Measurements from ENCODE around the gene AASDH. TPM values are rescaled to one million over a fixed set of nuclear protein-coding genes. Genes with fewer than 3 reads are reported as not detected.

Gene AASDH, protein sequence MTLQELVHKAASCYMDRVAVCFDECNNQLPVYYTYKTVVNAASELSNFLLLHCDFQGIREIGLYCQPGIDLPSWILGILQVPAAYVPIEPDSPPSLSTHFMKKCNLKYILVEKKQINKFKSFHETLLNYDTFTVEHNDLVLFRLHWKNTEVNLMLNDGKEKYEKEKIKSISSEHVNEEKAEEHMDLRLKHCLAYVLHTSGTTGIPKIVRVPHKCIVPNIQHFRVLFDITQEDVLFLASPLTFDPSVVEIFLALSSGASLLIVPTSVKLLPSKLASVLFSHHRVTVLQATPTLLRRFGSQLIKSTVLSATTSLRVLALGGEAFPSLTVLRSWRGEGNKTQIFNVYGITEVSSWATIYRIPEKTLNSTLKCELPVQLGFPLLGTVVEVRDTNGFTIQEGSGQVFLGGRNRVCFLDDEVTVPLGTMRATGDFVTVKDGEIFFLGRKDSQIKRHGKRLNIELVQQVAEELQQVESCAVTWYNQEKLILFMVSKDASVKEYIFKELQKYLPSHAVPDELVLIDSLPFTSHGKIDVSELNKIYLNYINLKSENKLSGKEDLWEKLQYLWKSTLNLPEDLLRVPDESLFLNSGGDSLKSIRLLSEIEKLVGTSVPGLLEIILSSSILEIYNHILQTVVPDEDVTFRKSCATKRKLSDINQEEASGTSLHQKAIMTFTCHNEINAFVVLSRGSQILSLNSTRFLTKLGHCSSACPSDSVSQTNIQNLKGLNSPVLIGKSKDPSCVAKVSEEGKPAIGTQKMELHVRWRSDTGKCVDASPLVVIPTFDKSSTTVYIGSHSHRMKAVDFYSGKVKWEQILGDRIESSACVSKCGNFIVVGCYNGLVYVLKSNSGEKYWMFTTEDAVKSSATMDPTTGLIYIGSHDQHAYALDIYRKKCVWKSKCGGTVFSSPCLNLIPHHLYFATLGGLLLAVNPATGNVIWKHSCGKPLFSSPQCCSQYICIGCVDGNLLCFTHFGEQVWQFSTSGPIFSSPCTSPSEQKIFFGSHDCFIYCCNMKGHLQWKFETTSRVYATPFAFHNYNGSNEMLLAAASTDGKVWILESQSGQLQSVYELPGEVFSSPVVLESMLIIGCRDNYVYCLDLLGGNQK
- total RNA-seq, result 16.6 and 21.2 TPM in 2 replicates

DNA sequence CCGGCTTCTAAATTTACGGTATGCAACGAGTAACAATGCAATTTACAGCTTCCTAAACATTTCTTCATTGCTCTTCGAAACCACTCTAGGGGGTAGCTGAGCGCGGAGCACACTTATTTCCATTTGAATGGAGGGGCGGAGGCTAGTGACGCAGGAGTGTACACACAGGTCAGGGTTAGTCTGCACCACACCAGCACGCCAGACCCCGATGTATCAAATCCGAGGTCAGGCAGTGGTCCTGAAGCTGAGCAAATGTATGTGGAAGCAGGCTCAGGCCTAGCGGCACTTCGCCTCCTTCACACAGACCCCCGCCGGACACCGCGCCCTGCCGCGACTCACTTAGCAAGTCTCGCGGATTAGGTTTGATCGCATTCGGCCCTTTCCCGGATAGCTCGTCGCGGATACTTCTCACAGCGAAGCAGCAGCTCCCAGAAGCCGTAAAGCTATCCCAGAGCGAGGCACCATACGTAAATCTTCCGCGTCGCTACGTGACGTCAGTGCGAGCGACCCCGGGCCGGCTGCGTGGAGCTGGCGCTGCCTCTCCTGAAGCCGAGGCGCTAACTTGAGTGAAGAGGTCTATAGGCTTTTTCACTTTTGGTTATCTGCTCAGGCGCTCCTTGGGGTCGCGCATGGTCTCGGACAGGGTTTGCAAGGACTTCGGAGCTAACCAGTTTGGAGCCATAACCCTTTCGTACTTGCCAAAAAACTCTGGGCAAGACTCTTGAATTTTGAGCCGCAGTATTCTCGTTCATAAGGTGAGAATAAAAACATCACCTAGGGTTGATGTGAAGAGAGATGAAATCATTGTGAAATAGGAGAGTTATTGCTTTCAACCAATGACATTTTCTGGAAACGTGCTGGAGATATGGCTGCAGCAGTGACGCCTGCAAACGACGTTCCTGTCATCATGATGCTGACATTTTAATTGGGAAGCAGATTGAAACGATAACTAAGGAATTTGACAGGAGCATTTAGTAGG lies at the start of gene AASDH:
Gene AASDH, minus strand, starts transcription at position 469 of the 979 bp plus-strand sequence. CDS start 3,192 bp downstream, outside the sequence.
- no peaks in the 10 kb centered on the region for H4K20me1 ChIP-seq (ENCODE audit: insufficient read depth, low read length)
- TF ChIP-seq, protein P1, sequence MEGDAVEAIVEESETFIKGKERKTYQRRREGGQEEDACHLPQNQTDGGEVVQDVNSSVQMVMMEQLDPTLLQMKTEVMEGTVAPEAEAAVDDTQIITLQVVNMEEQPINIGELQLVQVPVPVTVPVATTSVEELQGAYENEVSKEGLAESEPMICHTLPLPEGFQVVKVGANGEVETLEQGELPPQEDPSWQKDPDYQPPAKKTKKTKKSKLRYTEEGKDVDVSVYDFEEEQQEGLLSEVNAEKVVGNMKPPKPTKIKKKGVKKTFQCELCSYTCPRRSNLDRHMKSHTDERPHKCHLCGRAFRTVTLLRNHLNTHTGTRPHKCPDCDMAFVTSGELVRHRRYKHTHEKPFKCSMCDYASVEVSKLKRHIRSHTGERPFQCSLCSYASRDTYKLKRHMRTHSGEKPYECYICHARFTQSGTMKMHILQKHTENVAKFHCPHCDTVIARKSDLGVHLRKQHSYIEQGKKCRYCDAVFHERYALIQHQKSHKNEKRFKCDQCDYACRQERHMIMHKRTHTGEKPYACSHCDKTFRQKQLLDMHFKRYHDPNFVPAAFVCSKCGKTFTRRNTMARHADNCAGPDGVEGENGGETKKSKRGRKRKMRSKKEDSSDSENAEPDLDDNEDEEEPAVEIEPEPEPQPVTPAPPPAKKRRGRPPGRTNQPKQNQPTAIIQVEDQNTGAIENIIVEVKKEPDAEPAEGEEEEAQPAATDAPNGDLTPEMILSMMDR (IDR thresholded peaks at IDR 0.05; ENCODE audit: extremely low read depth, low read depth, low read length), result no peak
- peak within 1 kb of the TSS; percentile 79 for H3K4me3 ChIP-seq (ENCODE audit: insufficient read depth, low read length)
- peak within 1 kb of the TSS; percentile 96 for H3K27ac ChIP-seq (ENCODE audit: low read depth, low read length)
- H3K9me3 ChIP-seq (ENCODE audit: low read depth, low read length), result no peaks in the 10 kb centered on the region
- peak; percentile 95 for DNase-seq (ENCODE audit: insufficient read length, low spot score, missing footprints)
- peak within 1 kb of the TSS; percentile 85 for H3K4me2 ChIP-seq (ENCODE audit: insufficient read depth, low read length)
- H2AFZ ChIP-seq (ENCODE audit: low read length), result peak within 1 kb of the TSS; percentile 96
- H3K4me1 ChIP-seq (ENCODE audit: insufficient read depth, low read length), result peaks cover 8% of the 10 kb centered on the region
- H3K27me3 ChIP-seq (ENCODE audit: insufficient read depth, low read length), result no peaks in the 10 kb centered on the region
- peaks cover 4% of the 10 kb centered on the region for H3K36me3 ChIP-seq (ENCODE audit: insufficient read depth, low read length)
- H3K79me2 ChIP-seq (ENCODE audit: insufficient read depth, low read length), result peaks cover 45% of the 10 kb centered on the region

DNA sequence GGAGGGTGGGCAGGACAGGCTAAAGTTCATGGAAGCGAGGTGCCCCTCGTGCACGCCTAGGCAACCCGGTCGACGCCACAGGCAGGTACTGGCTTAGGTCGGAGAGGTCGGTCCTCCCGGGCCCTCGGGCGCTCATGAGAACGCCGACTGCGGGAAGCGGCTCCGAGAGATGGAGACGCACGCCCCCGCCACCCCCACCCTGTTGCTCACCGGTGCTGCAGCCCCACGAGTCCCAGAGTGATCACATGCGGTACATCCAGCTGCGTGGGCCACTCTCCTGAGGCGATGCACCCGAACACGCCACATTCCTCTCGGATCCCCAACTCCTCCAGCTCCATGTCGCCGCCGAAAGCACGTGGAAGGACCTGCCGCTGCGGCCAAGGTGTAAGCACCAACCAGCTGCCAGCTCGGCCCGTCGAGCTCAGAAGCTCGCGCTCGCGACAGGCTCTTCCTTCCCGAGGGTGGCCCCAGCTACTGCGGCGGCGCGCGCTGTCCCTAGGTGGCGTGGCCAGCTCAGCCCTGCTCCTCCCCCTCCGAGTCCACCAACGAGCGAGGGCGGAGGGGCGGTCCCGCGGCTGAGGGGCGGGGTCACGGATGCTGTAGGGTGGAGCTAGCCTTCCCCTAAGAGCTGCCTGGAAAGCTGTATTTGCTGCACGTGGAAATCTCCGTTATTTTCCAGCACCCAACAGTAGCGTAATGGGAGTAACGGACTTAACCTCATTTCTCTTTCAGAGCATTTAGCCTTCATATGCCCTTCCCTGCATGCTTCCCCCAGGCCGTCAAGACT lies 48.0 kb upstream of the AASDH start, which contains the start of gene PPAT:
Gene PPAT, minus strand, starts transcription at position 476 of the 787 bp plus-strand sequence. Its CDS starts 138 bp downstream, at position 338.
- H3K4me3 ChIP-seq (ENCODE audit: insufficient read depth, low read length), result peak within 1 kb of the TSS; percentile 96
- DNase-seq (ENCODE audit: insufficient read length, low spot score, missing footprints), result peak; percentile 98
- H3K27me3 ChIP-seq (ENCODE audit: insufficient read depth, low read length), result no peaks in the 10 kb centered on the region
- H2AFZ ChIP-seq (ENCODE audit: low read length), result peak within 1 kb of the TSS; percentile 96
- peaks cover 11% of the 10 kb centered on the region for H3K4me1 ChIP-seq (ENCODE audit: insufficient read depth, low read length)
- no peaks in the 10 kb centered on the region for H3K9me3 ChIP-seq (ENCODE audit: low read depth, low read length)
- H3K79me2 ChIP-seq (ENCODE audit: insufficient read depth, low read length), result peaks cover 75% of the 10 kb centered on the region
- no peaks in the 10 kb centered on the region for H3K36me3 ChIP-seq (ENCODE audit: insufficient read depth, low read length)
- peaks cover under 1% of the 10 kb centered on the region for H4K20me1 ChIP-seq (ENCODE audit: insufficient read depth, low read length)
- peak within 1 kb of the TSS; percentile 100 for H3K4me2 ChIP-seq (ENCODE audit: insufficient read depth, low read length)
- peak within 1 kb of the TSS; percentile 95 for H3K27ac ChIP-seq (ENCODE audit: low read depth, low read length)
- TF ChIP-seq, protein P1 (IDR thresholded peaks at IDR 0.05; ENCODE audit: extremely low read depth, low read depth, low read length), result no peak

DNA sequence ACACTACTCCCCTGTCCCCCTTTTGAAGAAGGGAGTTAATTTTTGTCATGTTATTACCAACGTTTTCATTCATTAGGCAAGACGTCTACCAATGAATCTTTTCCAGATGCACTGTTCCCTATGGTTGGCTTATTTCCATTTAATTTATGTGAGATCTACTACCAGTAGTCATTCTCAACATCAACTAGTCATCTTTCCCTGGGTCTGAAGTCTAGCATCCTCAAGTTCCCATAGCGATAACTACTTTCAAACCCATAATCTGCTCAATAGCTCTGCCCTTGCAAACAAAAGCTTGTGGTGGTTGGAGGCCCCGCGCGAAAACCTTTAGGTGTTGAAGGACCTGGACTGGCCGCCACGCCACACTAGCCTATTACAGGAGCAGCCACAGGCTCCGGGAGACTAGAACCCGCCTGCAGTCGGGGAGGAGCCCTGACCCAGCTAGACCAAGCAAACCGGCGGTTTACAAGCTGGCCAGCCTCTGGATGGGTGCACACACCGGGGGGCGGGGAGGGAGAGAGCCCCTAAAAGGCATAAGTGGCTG lies 47.4 kb upstream of the AASDH start:
- peak; percentile 72 for DNase-seq (ENCODE audit: insufficient read length, low spot score, missing footprints)
- no peaks in the 10 kb centered on the region for H3K27me3 ChIP-seq (ENCODE audit: insufficient read depth, low read length)

More for the DNA sequence above, 47.4 kb upstream of the AASDH start:
- H3K4me1 ChIP-seq (ENCODE audit: insufficient read depth, low read length), result peaks cover 11% of the 10 kb centered on the region
- no peaks in the 10 kb centered on the region for H4K20me1 ChIP-seq (ENCODE audit: insufficient read depth, low read length)
- no peaks in the 10 kb centered on the region for H3K36me3 ChIP-seq (ENCODE audit: insufficient read depth, low read length)
- peak overlapping the region; percentile 100 for H3K4me2 ChIP-seq (ENCODE audit: insufficient read depth, low read length)
- H2AFZ ChIP-seq (ENCODE audit: low read length), result peak overlapping the region; percentile 96
- no peaks in the 10 kb centered on the region for H3K9me3 ChIP-seq (ENCODE audit: low read depth, low read length)
- H3K79me2 ChIP-seq (ENCODE audit: insufficient read depth, low read length), result peaks cover 75% of the 10 kb centered on the region
- peak overlapping the region; percentile 96 for H3K4me3 ChIP-seq (ENCODE audit: insufficient read depth, low read length)
- TF ChIP-seq, protein P1 (IDR thresholded peaks at IDR 0.05; ENCODE audit: extremely low read depth, low read depth, low read length), result no peak
- H3K27ac ChIP-seq (ENCODE audit: low read depth, low read length), result peak overlapping the region; percentile 95
